Mesendoderm (in vitro differentiated cells): ENCODE data around the gene KRTAP1-5.
"Not testable (repeated sequence)": the region's sequence is repeated elsewhere in the genome, so short reads cannot be mapped to it uniquely, and the experiment has no call there.

Source experiments
- DNase-seq: peaks from one replicate; pipeline ENCODE4 v3.0.0; 2013
- H2AK5ac ChIP-seq: 2 replicates; pipeline ENCODE4 v1.6.1; 2013; ENCODE audit warnings: low read length, inconsistent platforms
- H2BK120ac ChIP-seq: 2 replicates; pipeline ENCODE4 v1.6.1; 2013; ENCODE audit warnings: low read depth, mild to moderate bottlenecking, low read length, moderate library complexity, mixed read lengths
- H2BK15ac ChIP-seq: replicated peaks from 2 replicates; pipeline ENCODE4 v1.6.1; 2013; ENCODE audit warnings: low read depth, mild to moderate bottlenecking, moderate library complexity
- H2BK5ac ChIP-seq: 2 replicates; pipeline ENCODE4 v1.6.1; 2013; ENCODE audit warnings: low read length, inconsistent platforms
- H3K18ac ChIP-seq: 2 replicates; pipeline ENCODE4 v1.6.1; 2013; ENCODE audit warnings: mild to moderate bottlenecking, low read length, mixed read lengths
- H3K23ac ChIP-seq: one replicate; pipeline ENCODE4 v1.6.1; 2013; ENCODE audit warnings: low read length
- H3K27ac ChIP-seq: 2 replicates; pipeline ENCODE4 v1.5.1; 2013; ENCODE audit warnings: low read depth, mild to moderate bottlenecking, inconsistent platforms, low read length, moderate library complexity
- H3K27me3 ChIP-seq: 2 replicates; pipeline ENCODE4 v1.6.1; 2013; ENCODE audit warnings: low read length, control low read depth, mild to moderate bottlenecking, inconsistent platforms; ENCODE audit not compliant: insufficient read depth, poor library complexity
- H3K36me3 ChIP-seq: 2 replicates; pipeline ENCODE4 v1.6.1; 2013; ENCODE audit warnings: low read length, inconsistent platforms; ENCODE audit not compliant: control insufficient read depth, insufficient read depth
- H3K4ac ChIP-seq: one replicate; pipeline ENCODE4 v1.6.1; 2013; ENCODE audit warnings: low read depth, mild to moderate bottlenecking, low read length, moderate library complexity
- H3K4me1 ChIP-seq: 2 replicates; pipeline ENCODE4 v1.6.1; 2013; ENCODE audit warnings: low read depth, low read length, inconsistent platforms; ENCODE audit not compliant: control insufficient read depth
- H3K4me2 ChIP-seq: 2 replicates; pipeline ENCODE4 v1.6.1; 2013; ENCODE audit warnings: low read length
- H3K4me3 ChIP-seq: 2 replicates; pipeline ENCODE4 v1.5.1; 2013; ENCODE audit warnings: mild to moderate bottlenecking, low read length
- H3K56ac ChIP-seq: one replicate; pipeline ENCODE4 v1.6.1; 2013; ENCODE audit warnings: low read length
- H3K79me1 ChIP-seq: 2 replicates; pipeline ENCODE4 v1.6.1; 2013; ENCODE audit warnings: low read length, inconsistent platforms
- H3K79me2 ChIP-seq: 2 replicates; pipeline ENCODE4 v1.6.1; 2013; ENCODE audit warnings: mild to moderate bottlenecking, low read length; ENCODE audit not compliant: control insufficient read depth, insufficient read depth
- H3K9ac ChIP-seq: 2 replicates; pipeline ENCODE4 v1.6.1; 2013; ENCODE audit warnings: low read length, inconsistent platforms
- H4K5ac ChIP-seq: one replicate; pipeline ENCODE4 v1.6.1; 2013; ENCODE audit warnings: low read length
- H4K8ac ChIP-seq: one replicate; pipeline ENCODE4 v1.6.1; 2013; ENCODE audit warnings: low read depth, mild to moderate bottlenecking, control low read depth, low read length, moderate library complexity
- WGBS: extraction: QIAGEN DNeasy Blood & Tissue Kit; methylation state at CpG from one replicate; pipeline ENCODE4 v1.1.7; 2013; ENCODE audit warnings: low lambda C conversion rate, missing lambda C conversion rate; ENCODE audit not compliant: insufficient coverage; ENCODE audit errors: extremely low coverage; 5-methylcytosine and 5-hydroxymethylcytosine counted together

The KRTAP1-5 gene

GRCh38 chr17:41061964-41062363 lies 35.0 kb upstream of the KRTAP1-5 start:
- Histone ChIP-seq H3K4me3 (no peak overlapping the region), H3K18ac (no peak overlapping the region), H3K27me3 (no peaks in the 10 kb centered on the region), H3K23ac (no peak overlapping the region), H2BK120ac (no peak overlapping the region), H4K8ac (no peak overlapping the region), H3K4me2 (no peak overlapping the region), H3K79me2 (no peaks in the 10 kb centered on the region), H4K5ac (no peak overlapping the region), H3K56ac (no peak overlapping the region), H3K4ac (no peak overlapping the region), H3K4me1 (no peaks in the 10 kb centered on the region), H2BK5ac (no peak overlapping the region), H3K79me1 (no peaks in the 10 kb centered on the region), H3K27ac (no peak overlapping the region), H2BK15ac (no peak overlapping the region), H3K9ac (no peak overlapping the region), H3K36me3 (no peaks in the 10 kb centered on the region), H2AK5ac (no peak overlapping the region)
- peak; percentile 10 for DNase-seq
- 100% methylated on average over 1 of the region's 1 CpG for WGBS

GRCh38 chr17:41060052-41060604 lies 33.1 kb upstream of the KRTAP1-5 start, which contains the start of gene KRTAP2-3:
KRTAP2-3 (minus strand) TSS chr17:41060114; CDS start chr17:41060050, 64 bp downstream.
- peak; percentile 64 for DNase-seq
- H2BK120ac ChIP-seq, result no peak within 1 kb of the TSS
- H3K23ac ChIP-seq, result no peak within 1 kb of the TSS
- no peak within 1 kb of the TSS for H3K27ac ChIP-seq
- no peak within 1 kb of the TSS for H4K8ac ChIP-seq
- H3K56ac ChIP-seq, result no peak within 1 kb of the TSS
- no peak within 1 kb of the TSS for H4K5ac ChIP-seq
- H3K4me3 ChIP-seq, result no peak within 1 kb of the TSS
- H3K36me3 ChIP-seq, result no peaks in the 10 kb centered on the region
- H2BK15ac ChIP-seq, result no peak within 1 kb of the TSS
- H3K4me2 ChIP-seq, result no peak within 1 kb of the TSS
- no peak within 1 kb of the TSS for H3K4ac ChIP-seq
- WGBS, result no CpG with 5 or more reads among the region's 6 CpGs
- no peak within 1 kb of the TSS for H2AK5ac ChIP-seq
- H3K4me1 ChIP-seq, result no peaks in the 10 kb centered on the region
- no peak within 1 kb of the TSS for H2BK5ac ChIP-seq
- no peaks in the 10 kb centered on the region for H3K79me1 ChIP-seq
- H3K27me3 ChIP-seq, result no peaks in the 10 kb centered on the region
- no peak within 1 kb of the TSS for H3K9ac ChIP-seq
- no peaks in the 10 kb centered on the region for H3K79me2 ChIP-seq
- no peak within 1 kb of the TSS for H3K18ac ChIP-seq

GRCh38 chr17:41059276-41060051 lies 32.5 kb upstream of the KRTAP1-5 start:
- not testable (repeated sequence) for H2BK15ac ChIP-seq, H3K4me3 ChIP-seq, H3K79me1 ChIP-seq, H3K23ac ChIP-seq, H3K4me2 ChIP-seq, H2BK5ac ChIP-seq, H4K5ac ChIP-seq, H2AK5ac ChIP-seq, H3K27ac ChIP-seq, H3K36me3 ChIP-seq, H3K4me1 ChIP-seq, H3K27me3 ChIP-seq, H3K18ac ChIP-seq, H3K4ac ChIP-seq, H3K9ac ChIP-seq, H3K56ac ChIP-seq, H3K79me2 ChIP-seq, H4K8ac ChIP-seq, H2BK120ac ChIP-seq
- DNase-seq, result peak; percentile 34
- no CpG with 5 or more reads among the region's 31 CpGs for WGBS

- DNase-seq, result no peak
- no peaks in the 10 kb centered on the region for H3K36me3 ChIP-seq
- no peak overlapping the region for H3K9ac ChIP-seq
- H2BK120ac ChIP-seq, result no peak overlapping the region
- H4K5ac ChIP-seq, result no peak overlapping the region
- no peaks in the 10 kb centered on the region for H3K4me1 ChIP-seq
- no peak overlapping the region for H3K56ac ChIP-seq
- no peak overlapping the region for H3K4ac ChIP-seq
- no peaks in the 10 kb centered on the region for H3K27me3 ChIP-seq
- H3K4me2 ChIP-seq, result no peak overlapping the region
- H3K79me1 ChIP-seq, result no peaks in the 10 kb centered on the region
- H3K18ac ChIP-seq, result no peak overlapping the region
- no peak overlapping the region for H2BK5ac ChIP-seq
- no peak overlapping the region for H3K23ac ChIP-seq
- no peak overlapping the region for H2AK5ac ChIP-seq
- WGBS, result no CpG with 5 or more reads among the region's 5 CpGs
- no peak overlapping the region for H4K8ac ChIP-seq
- H3K4me3 ChIP-seq, result no peak overlapping the region
- no peak overlapping the region for H3K27ac ChIP-seq
- no peaks in the 10 kb centered on the region for H3K79me2 ChIP-seq
- no peak overlapping the region for H2BK15ac ChIP-seq
Observed at GRCh38 chr17:41058741-41059140, 31.7 kb upstream of the KRTAP1-5 start.

GRCh38 chr17:41057547-41057946 lies 30.5 kb upstream of the KRTAP1-5 start:
- no peaks in the 10 kb centered on the region for H3K79me2 ChIP-seq
- no peak overlapping the region for H4K5ac ChIP-seq
- H4K8ac ChIP-seq, result no peak overlapping the region
- no peak overlapping the region for H3K18ac ChIP-seq
- no peaks in the 10 kb centered on the region for H3K4me1 ChIP-seq
- no peak overlapping the region for H2BK15ac ChIP-seq
- no peak overlapping the region for H3K27ac ChIP-seq
- H2BK5ac ChIP-seq, result no peak overlapping the region
- H3K79me1 ChIP-seq, result no peaks in the 10 kb centered on the region
- H3K4ac ChIP-seq, result no peak overlapping the region
- H3K4me3 ChIP-seq, result no peak overlapping the region
- H3K27me3 ChIP-seq, result no peaks in the 10 kb centered on the region
- H2BK120ac ChIP-seq, result no peak overlapping the region
- H3K4me2 ChIP-seq, result no peak overlapping the region
- no peak overlapping the region for H3K9ac ChIP-seq
- no peak overlapping the region for H3K56ac ChIP-seq
- DNase-seq, result no peak
- no peak overlapping the region for H2AK5ac ChIP-seq
- H3K23ac ChIP-seq, result no peak overlapping the region
- no peaks in the 10 kb centered on the region for H3K36me3 ChIP-seq
- WGBS, result no CpG with 5 or more reads among the region's 1 CpG
